NCI-H2227 (cell line): ENCODE data around the gene PLEKHB2.
A peak's percentile ranks its signal among the peaks of the same experiment; 100 is the strongest.
"Not testable (repeated sequence)": the region's sequence is repeated elsewhere in the genome, so short reads cannot be mapped to it uniquely, and the experiment has no call there.

Experiments used
- DNase-seq: peaks from one replicate; lab custom pipeline; 2025; ENCODE audit not compliant: unreplicated experiment; lab: John Stamatoyannopoulos, UW

Gene PLEKHB2

GRCh38 chr2:131093696-131094462 lies 11.3 kb upstream of the PLEKHB2 start:
- DNase-seq, result peak; percentile 90

GRCh38 chr2:131094463-131095281 lies 10.5 kb upstream of the PLEKHB2 start:
- no peak for DNase-seq

- DNase-seq, result no peak
These were observed 2.0 kb upstream of the PLEKHB2 start for GRCh38 chr2:131103165-131103564.

- DNase-seq, result peak; percentile 93
These were observed 515 bp upstream of the PLEKHB2 start for GRCh38 chr2:131104487-131105155.

DNA sequence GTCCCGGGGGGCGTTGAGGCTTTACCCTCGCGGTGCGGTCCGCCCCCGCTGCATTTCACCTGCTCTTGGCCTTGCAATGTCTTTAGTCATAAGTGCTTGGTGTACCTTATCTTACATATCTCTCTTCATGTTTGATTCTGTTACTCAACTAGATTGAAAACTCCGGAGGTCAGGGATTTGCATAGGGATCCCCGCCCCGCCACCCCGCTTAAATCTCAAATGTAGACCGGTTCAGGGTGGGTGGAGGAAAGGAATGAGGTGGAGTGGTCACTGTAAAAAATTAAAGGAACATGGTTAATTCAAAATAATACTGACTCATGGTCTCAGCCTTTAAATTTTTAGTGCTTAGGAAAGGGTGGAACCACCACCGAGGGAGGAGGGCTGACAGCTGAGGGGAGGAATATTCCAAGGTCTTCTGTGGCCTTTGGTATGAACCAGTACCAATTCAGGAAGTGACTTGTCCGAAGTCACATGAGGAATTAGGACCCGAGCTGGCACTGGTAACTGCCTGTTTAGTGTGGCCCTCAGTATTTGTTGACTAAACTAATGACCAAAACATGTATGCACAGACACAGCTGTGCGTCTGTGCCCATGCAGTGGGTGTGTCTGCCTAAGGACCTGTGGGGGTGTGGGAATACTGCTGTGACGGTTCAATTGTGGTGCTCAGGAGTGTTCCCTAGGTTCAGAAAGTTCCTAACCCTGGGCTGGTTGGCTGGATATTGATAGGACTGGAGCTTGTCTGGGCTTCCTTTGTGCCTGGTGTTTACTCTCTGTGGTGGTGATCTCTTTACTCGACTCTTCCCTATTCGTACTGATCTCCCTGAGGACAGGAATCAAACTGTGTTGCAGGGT lies 1.0 kb downstream of the PLEKHB2 start:
- DNase-seq, result peak; percentile 24

- no peak for DNase-seq
These were observed 7.4 kb downstream of the PLEKHB2 start for GRCh38 chr2:131112529-131112928.

DNA sequence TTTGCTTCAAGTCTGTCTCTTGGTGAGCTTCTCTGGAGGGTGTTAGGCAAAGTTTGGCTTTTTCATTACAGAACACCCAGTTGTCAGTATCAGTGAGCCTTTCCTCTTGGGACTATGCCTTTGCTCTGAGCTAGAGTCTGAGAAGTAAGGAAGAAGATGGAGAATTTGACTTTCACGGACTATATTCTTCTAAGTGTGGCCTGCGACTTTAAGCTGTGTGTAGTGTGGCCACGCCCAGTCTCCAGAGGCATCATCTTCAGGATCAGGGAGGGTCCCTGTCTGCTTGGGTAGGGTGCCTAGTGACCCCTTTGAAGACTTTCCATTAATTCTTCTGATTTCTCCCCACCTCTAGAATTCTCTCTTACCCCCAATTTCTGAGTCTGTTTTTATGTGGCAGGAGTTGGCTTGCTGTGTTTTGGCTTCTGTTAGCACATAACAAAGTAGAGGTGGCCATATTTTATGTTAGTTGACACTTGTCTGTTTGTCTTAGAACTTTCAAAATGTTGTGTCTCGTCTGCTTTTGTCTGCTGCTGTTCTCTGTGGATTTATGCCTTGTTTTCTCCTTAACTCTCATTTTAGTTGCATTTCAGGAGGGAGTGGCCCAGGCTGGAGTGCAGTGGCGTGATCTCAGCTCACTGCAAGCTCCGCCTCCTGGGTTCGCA lies 8.6 kb downstream of the PLEKHB2 start:
- DNase-seq, result no peak

DNA sequence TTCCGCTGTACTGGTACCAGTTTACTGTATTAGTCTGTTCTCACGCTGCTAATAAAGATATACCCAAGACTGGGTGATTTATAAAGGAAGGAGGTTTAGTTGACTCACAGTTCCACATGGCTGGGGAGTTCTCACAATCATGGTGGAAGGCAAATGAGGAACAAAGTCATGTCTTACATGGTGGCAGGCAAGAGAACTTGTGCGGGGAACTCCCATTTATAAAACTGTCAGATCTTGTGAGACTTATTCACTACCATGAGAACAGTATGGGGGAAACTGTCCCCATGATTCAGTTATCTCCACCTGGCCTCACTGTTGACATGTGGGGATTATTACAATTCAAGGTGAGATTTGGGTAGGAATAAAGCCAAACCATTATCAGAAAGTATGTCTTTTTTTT lies 9.8 kb downstream of the PLEKHB2 start:
- DNase-seq, result not testable (repeated sequence)

DNA sequence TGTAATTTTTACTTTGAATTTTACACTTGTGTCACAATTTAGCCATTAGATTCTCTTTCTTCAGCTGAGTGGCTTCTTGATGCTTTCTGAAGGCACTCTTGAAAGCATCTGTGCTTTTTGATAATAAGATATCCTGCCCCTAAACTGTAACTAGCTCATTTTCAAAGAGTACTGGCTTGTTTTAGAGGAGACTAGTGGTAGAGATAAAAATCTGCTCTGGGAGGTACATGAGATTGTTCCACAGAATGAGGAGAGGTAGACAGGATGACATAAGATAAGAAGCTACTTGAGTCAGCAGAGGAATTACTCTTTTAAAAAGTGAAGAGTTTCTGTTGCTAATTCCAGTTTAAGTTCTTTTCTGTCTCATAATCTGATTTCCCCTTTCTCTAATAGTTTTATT lies 10.6 kb downstream of the PLEKHB2 start:
- DNase-seq, result no peak

- no peak for DNase-seq
These were observed 15.7 kb downstream of the PLEKHB2 start for GRCh38 chr2:131120815-131121317.

GRCh38 chr2:131121464-131121863 lies 16.3 kb downstream of the PLEKHB2 start:
- DNase-seq, result no peak

DNA sequence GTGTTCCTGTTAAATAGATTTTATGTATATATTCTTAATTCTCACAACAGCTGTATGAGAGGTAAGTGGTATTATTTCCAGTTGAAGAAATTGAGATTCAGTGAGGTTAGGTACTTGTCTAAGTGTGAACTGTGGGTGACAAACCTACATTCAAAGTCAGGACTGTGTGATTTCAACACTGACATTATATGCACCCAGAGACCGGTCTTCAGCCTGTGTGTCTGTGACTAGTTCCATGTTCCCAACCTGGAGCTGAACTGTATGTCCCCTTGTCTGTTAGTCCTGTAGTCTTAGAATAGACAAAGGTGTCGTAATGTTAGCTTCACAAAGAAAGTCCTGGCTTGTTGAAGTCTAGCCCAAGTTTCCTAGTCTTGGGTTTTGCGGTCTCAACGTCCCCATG lies 17.4 kb downstream of the PLEKHB2 start:
- no peak for DNase-seq

DNA sequence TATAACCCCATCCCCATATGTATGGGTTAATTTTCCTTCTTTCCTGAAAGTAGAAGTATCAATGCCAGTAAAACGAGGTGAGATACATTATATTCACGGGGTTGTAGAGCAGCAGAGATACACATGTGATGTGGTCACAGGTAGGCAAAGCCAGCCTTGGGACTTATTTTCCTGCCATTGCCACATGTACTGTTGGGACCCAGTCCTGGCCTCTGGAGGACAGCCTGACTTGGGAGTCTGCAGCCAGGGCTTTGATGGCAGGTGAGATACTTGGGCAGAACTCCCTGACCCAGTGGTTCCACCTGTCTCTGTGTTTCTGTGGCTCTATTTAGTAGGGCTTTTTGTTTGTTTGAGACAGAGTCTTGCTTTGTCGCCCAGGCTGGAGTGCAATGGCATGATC lies 18.1 kb downstream of the PLEKHB2 start:
- no peak for DNase-seq

GRCh38 chr2:131125195-131125757 lies 20.1 kb downstream of the PLEKHB2 start:
- peak; percentile 65 for DNase-seq

- no peak for DNase-seq
These were observed 21.3 kb downstream of the PLEKHB2 start for GRCh38 chr2:131126436-131126835.

- no peak for DNase-seq
These were observed 21.9 kb downstream of the PLEKHB2 start for GRCh38 chr2:131127076-131127475.

DNA sequence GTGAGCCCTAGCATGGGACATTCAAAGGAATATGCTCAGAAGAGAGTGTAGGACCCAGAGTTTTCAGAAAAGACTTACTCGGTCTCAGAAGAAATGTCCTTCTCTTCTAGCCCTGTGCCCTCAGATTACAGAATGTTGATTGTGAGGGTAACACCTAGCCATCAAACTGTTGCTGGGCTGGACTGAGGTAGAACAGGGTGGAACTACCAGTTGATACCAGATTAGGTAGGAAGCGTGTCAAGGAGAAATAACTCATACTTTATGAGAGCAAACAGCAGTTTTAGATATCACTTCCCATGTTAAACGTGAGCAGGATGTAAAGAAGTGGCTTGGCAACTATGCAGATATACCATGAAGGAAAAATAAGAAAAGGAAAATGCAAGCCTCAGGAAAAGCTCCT lies 22.8 kb downstream of the PLEKHB2 start:
- no peak for DNase-seq

DNA sequence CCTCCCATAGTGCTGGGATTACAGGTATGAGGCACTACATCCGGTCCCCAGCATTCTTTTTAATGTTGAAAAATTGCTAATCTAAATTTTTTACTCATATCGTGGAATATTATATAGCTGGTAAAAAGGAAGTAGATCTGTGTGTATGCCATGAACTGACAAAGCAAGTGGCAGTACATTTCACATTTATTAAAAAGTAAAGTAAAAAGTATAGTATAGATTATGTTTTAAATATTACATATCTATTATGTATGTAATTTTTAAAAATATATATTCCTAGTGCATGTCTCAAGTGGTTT lies 25.1 kb downstream of the PLEKHB2 start:
- no peak for DNase-seq

- DNase-seq, result no peak
These were observed 27.6 kb downstream of the PLEKHB2 start for GRCh38 chr2:131132729-131133128.

DNA sequence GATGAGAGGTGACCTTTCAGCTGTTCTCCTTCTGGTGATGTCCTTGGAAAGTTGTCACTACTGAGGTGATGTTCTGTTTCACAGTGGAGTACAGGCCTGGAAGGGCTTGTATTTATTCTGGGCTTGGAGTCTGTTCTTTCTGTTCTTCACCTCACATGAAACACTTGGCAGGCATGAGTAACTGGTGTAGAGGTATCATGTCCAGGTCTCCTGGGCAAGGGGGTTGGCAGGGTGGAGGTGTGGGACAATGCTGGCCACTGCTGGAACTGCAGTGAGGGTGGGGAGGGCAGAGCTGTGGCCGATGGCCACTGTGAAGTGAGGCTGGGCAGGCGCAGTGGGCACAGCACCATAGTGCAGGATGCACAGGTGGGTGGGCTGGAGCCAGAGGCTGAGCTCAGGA lies 35.4 kb downstream of the PLEKHB2 start:
- DNase-seq, result no peak
